SK-N-SH treated with all-trans-retinoic acid at 6 μM for 48 hours (cell line): ENCODE measurements around the gene CCDC57.

ENCODE experiments used
- ATAC-seq: fragments of 200-7000 bp; cut with Tn5 transposase; 3 replicates; pipeline ENCODE4 v1.9.1; 2020; ENCODE audit warnings: mild to moderate bottlenecking, moderate library complexity
- ARNTL ChIP-seq: fragments of 450-650 bp; formaldehyde crosslinking; IDR thresholded peaks from 2 replicates; pipeline ENCODE4 v1.5.0; 2020; ENCODE audit warnings: low read depth, mild to moderate bottlenecking, moderate library complexity, borderline replicate concordance
- BACH2 ChIP-seq: fragments of 250-450 bp; sonication (Bioruptor Pico); IDR thresholded peaks from 2 replicates; pipeline ENCODE4 v1.9.0; 2021; ENCODE audit warnings: mild to moderate bottlenecking, borderline replicate concordance
- CSDC2 ChIP-seq: fragments of 250-450 bp; sonication (Bioruptor Pico); IDR thresholded peaks from 2 replicates; pipeline ENCODE4 v1.5.0; 2020; ENCODE audit warnings: mild to moderate bottlenecking, moderate library complexity
- GLIS3 ChIP-seq: fragments of 250-450 bp; sonication (Bioruptor Pico); IDR thresholded peaks from 2 replicates; pipeline ENCODE4 v1.5.0; 2020; ENCODE audit warnings: mild to moderate bottlenecking, moderate library complexity
- OSR1 ChIP-seq: fragments of 250-450 bp; sonication (Bioruptor Pico); IDR thresholded peaks from 2 replicates; pipeline ENCODE4 v1.8.0; 2022; ENCODE audit warnings: moderate library complexity, mild to moderate bottlenecking, inconsistent platforms
- PPARA ChIP-seq: fragments of 250-450 bp; sonication (Bioruptor Pico); IDR thresholded peaks from 2 replicates; pipeline ENCODE4 v1.5.0; 2020; ENCODE audit warnings: mild to moderate bottlenecking, borderline replicate concordance
- SNAI2 ChIP-seq: fragments of 250-450 bp; sonication (Bioruptor Pico); IDR thresholded peaks from 2 replicates; pipeline ENCODE4 v1.5.0; 2020; ENCODE audit warnings: mild to moderate bottlenecking, moderate library complexity
- TCF4 ChIP-seq: fragments of 250-450 bp; sonication (Bioruptor Pico); IDR thresholded peaks from 2 replicates; pipeline ENCODE4 v1.8.0; 2021; ENCODE audit warnings: mild to moderate bottlenecking, moderate library complexity, borderline replicate concordance
- TOX ChIP-seq: fragments of 250-450 bp; sonication (Bioruptor Pico); IDR thresholded peaks from 2 replicates; pipeline ENCODE4 v1.8.0; 2021; ENCODE audit warnings: mild to moderate bottlenecking, moderate library complexity, borderline replicate concordance
- ZC3H10 ChIP-seq: fragments of 250-450 bp; sonication (Bioruptor Pico); IDR thresholded peaks from 2 replicates; pipeline ENCODE4 v1.5.1; 2021; ENCODE audit warnings: mild to moderate bottlenecking, moderate library complexity
- ZFP30 ChIP-seq: fragments of 450-650 bp; formaldehyde crosslinking; IDR thresholded peaks from 2 replicates; pipeline ENCODE4 v1.5.0; 2022; ENCODE audit warnings: mild to moderate bottlenecking, moderate library complexity
- ZNF565 ChIP-seq: fragments of 450-650 bp; formaldehyde crosslinking; conservative IDR thresholded peaks from 2 replicates; pipeline ENCODE4 v1.5.0; 2020; ENCODE audit warnings: low read depth, mild to moderate bottlenecking, moderate library complexity
- ZNF8 ChIP-seq: fragments of 450-650 bp; formaldehyde crosslinking; IDR thresholded peaks from 2 replicates; pipeline ENCODE4 v1.5.0; 2020; ENCODE audit warnings: mild to moderate bottlenecking, moderate library complexity
- TF ChIP-seq, protein P1 (sequence below): fragments of 250-450 bp; sonication (Bioruptor Pico); IDR thresholded peaks from 2 replicates; pipeline ENCODE4 v1.8.0; 2021; ENCODE audit warnings: low read depth, mild to moderate bottlenecking, moderate library complexity, borderline replicate concordance
- TF ChIP-seq, protein P2 (sequence below): fragments of 250-450 bp; sonication (Bioruptor Pico); IDR thresholded peaks from 2 replicates; pipeline ENCODE4 v1.5.1; 2020; ENCODE audit warnings: low read depth, mild to moderate bottlenecking, moderate library complexity
- TF ChIP-seq, protein P3 (sequence below): fragments of 250-450 bp; sonication (Bioruptor Pico); IDR thresholded peaks from 2 replicates; pipeline ENCODE4 v1.5.1; 2021; ENCODE audit warnings: mild to moderate bottlenecking, moderate library complexity
- TF ChIP-seq, protein P4 (sequence below): fragments of 250-450 bp; sonication (Bioruptor Pico); IDR thresholded peaks from 2 replicates; pipeline ENCODE4 v1.8.0; 2020; ENCODE audit warnings: mild to moderate bottlenecking, moderate library complexity, borderline replicate concordance

The CCDC57 gene

DNA sequence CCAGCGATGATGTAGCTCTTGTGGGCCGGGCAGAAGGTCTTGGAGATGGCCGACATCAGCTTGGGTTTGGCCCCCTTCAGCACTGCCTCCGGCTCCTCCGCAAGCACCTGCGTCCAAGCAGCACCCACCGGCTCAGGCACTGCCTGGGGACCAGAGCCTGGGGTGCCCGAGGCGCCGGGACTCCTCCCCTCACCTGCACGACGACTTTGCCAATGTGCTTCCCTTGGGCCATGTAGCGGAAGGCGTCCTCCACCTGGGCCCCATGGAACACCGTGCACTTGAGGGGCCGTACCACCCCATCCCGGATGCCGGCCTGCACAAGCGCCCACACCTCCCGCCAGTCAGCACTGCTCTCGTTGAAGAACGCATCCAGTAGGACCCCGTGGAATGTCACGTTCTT is 129.6 kb downstream of the CCDC57 start:
- no peak for ATAC-seq
- TF ChIP-seq PPARA (CRISPR knock-in tag) (no peak), CSDC2 (CRISPR knock-in tag) (no peak), OSR1 (CRISPR knock-in tag) (no peak)

DNA sequence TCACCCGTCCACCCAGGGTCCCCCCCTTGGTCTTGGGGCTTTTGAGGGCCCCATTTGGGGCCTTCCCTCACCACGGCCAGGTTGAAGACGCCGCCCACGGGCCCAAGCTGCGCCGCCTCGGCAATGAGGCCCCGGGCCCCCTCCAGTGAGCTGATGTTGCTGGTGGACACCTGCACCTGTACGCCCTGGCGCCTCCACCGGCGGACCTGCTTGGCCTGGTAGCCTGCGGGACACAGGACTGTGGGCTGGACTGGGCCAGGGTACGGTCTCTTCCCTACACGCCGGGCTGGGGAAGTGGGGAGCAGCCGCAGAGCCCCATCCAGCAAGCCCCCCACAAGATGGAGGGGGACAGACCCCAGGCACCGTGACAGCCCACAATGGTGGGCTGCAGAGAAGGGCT is 130.2 kb downstream of the CCDC57 start:
- no peak for ATAC-seq
- TF ChIP-seq, protein P1, sequence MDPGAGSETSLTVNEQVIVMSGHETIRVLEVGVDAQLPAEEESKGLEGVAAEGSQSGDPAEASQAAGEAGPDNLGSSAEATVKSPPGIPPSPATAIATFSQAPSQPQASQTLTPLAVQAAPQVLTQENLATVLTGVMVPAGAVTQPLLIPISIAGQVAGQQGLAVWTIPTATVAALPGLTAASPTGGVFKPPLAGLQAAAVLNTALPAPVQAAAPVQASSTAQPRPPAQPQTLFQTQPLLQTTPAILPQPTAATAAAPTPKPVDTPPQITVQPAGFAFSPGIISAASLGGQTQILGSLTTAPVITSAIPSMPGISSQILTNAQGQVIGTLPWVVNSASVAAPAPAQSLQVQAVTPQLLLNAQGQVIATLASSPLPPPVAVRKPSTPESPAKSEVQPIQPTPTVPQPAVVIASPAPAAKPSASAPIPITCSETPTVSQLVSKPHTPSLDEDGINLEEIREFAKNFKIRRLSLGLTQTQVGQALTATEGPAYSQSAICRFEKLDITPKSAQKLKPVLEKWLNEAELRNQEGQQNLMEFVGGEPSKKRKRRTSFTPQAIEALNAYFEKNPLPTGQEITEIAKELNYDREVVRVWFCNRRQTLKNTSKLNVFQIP (CRISPR knock-in tag): no peak
- no peak for TF ChIP-seq TCF4 (CRISPR knock-in tag)
- no peak for TF ChIP-seq ZFP30 (CRISPR knock-in tag)
- no peak for TF ChIP-seq OSR1 (CRISPR knock-in tag)
- TF ChIP-seq, all 23 proteins: peak for 0

DNA sequence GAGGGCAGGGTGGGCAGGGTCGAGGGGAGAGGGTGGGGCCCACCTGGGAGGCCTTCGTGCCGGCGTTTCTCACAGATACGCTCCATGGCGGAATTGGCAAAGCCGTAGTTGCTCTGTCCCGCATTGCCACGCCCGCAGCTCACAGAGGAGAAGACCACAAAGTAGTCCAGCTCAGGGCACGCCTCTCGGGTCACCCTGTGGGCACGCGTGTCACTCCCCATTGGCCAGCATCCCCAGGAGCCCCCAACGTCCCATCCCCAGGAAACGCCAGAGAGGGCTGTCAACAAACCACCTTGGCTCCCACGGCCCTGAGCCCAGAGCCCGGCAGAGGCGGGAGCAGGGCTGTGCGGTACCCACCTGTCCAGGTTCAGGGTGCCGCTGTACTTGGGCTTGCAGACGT is 130.7 kb downstream of the CCDC57 start:
- TF ChIP-seq TCF4 (CRISPR knock-in tag) (no peak), ZC3H10 (no peak), ARNTL (CRISPR knock-in tag) (no peak)
- TF ChIP-seq, protein P2, sequence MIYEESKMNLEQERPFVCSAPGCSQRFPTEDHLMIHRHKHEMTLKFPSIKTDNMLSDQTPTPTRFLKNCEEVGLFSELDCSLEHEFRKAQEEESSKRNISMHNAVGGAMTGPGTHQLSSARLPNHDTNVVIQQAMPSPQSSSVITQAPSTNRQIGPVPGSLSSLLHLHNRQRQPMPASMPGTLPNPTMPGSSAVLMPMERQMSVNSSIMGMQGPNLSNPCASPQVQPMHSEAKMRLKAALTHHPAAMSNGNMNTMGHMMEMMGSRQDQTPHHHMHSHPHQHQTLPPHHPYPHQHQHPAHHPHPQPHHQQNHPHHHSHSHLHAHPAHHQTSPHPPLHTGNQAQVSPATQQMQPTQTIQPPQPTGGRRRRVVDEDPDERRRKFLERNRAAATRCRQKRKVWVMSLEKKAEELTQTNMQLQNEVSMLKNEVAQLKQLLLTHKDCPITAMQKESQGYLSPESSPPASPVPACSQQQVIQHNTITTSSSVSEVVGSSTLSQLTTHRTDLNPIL: no peak
- TF ChIP-seq, protein P3, sequence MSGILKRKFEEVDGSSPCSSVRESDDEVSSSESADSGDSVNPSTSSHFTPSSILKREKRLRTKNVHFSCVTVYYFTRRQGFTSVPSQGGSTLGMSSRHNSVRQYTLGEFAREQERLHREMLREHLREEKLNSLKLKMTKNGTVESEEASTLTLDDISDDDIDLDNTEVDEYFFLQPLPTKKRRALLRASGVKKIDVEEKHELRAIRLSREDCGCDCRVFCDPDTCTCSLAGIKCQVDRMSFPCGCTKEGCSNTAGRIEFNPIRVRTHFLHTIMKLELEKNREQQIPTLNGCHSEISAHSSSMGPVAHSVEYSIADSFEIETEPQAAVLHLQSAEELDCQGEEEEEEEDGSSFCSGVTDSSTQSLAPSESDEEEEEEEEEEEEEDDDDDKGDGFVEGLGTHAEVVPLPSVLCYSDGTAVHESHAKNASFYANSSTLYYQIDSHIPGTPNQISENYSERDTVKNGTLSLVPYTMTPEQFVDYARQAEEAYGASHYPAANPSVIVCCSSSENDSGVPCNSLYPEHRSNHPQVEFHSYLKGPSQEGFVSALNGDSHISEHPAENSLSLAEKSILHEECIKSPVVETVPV (CRISPR knock-in tag): no peak
- no peak for ATAC-seq

DNA sequence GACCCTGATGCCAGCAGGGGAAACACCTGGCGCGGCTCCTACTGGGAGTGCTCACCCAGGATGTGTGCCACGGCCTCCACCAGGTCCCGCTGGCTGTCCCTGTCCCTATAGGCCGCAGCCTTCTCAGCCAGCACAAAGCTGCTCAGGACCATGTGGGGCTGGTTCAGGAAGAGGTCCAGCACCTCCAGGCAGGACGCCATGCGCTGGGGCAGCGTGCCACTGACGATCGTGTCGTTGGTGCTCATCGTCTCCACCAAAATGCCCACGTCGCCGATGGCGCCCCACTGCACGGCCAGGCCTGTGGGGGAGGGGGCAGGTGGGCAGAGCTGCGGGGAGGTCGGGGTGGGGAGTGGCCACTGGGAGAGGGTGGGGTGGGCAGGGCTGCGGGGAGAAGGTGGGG is 131.1 kb downstream of the CCDC57 start:
- TF ChIP-seq GLIS3 (CRISPR knock-in tag) (no peak), OSR1 (CRISPR knock-in tag) (no peak)
- TF ChIP-seq, protein P1 (CRISPR knock-in tag): no peak
- TF ChIP-seq, all 23 proteins: peak for 0
- no peak for ATAC-seq

DNA sequence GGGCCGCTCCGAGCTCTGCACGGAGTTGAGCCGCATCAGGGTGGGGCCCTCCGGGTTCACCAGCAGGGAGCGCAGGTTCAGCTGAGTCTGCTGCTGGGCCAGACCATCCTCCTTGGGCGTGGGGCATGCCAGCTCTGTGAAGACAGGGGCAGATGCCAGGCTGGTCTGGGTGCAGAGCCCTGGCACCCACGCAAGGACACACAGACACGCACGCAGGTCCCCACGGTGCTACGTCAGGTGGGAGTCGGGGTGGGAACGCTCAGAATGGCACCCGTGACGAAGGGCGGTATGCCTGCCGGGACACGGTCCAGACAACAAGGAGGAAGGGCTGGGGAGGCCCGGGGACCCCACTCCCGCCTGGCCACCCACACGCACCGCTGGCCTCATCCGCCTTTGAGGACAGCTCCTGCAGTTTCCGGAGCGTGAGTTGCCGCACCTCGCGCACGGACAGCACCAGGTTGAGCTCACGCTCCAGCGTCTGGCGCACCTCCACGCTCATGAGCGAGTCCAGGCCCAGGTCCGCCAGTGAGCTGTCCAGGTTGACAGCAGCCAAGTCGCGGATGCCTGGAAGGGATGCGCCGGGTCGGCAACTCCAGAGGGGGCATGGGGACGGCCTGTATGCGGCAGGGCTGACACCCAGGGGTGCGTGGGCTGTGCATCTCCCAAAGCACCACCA is 131.7 kb downstream of the CCDC57 start:
- no peak for ATAC-seq
- TF ChIP-seq TOX: no peak
- no peak for TF ChIP-seq SNAI2 (CRISPR knock-in tag)
- TF ChIP-seq ZNF8 (CRISPR knock-in tag): no peak
- TF ChIP-seq, protein P3 (CRISPR knock-in tag): no peak
- no peak for TF ChIP-seq BACH2 (CRISPR knock-in tag)
- no peak for TF ChIP-seq PPARA (CRISPR knock-in tag)
- no peak for TF ChIP-seq ZC3H10
- TF ChIP-seq CSDC2 (CRISPR knock-in tag): no peak
- TF ChIP-seq ZNF565 (CRISPR knock-in tag): no peak
- TF ChIP-seq, protein P4, sequence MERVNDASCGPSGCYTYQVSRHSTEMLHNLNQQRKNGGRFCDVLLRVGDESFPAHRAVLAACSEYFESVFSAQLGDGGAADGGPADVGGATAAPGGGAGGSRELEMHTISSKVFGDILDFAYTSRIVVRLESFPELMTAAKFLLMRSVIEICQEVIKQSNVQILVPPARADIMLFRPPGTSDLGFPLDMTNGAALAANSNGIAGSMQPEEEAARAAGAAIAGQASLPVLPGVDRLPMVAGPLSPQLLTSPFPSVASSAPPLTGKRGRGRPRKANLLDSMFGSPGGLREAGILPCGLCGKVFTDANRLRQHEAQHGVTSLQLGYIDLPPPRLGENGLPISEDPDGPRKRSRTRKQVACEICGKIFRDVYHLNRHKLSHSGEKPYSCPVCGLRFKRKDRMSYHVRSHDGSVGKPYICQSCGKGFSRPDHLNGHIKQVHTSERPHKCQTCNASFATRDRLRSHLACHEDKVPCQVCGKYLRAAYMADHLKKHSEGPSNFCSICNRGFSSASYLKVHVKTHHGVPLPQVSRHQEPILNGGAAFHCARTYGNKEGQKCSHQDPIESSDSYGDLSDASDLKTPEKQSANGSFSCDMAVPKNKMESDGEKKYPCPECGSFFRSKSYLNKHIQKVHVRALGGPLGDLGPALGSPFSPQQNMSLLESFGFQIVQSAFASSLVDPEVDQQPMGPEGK (CRISPR knock-in tag): no peak
- TF ChIP-seq, all 23 proteins: peak for 0
